HepG2 (cell line): ENCODE measurements around the gene PTK7. TPM values are rescaled to one million over a fixed set of nuclear protein-coding genes. Genes with fewer than 3 reads are reported as not detected.

Experiments used
- AGO2 ChIP-seq: fragments of 200-400 bp; formaldehyde crosslinking; optimal IDR thresholded peaks from 2 replicates; pipeline ENCODE3; 2017; ENCODE audit warnings: mild to moderate bottlenecking, low read depth, low read length, moderate library complexity
- ERF ChIP-seq: IDR thresholded peaks from 2 replicates; pipeline ENCODE4 v1.6.1; 2018; ENCODE audit warnings: missing biosample characterization, missing genetic modification reagents
- KAT7 ChIP-seq: IDR thresholded peaks from 2 replicates; pipeline ENCODE4 v1.6.1; 2018; ENCODE audit warnings: borderline replicate concordance, missing compliant biosample characterization
- MXD4 ChIP-seq: IDR thresholded peaks from 2 replicates; pipeline ENCODE4 v1.6.1; 2016; ENCODE audit warnings: mild to moderate bottlenecking, missing biosample characterization, missing genetic modification reagents
- NR2C2 ChIP-seq: sonication (generic); formaldehyde crosslinking; IDR thresholded peaks from 2 replicates; pipeline ENCODE4 v1.4.0; 2020; ENCODE audit warnings: missing genetic modification reagents, mild to moderate bottlenecking, moderate library complexity, borderline replicate concordance
- POLR2A ChIP-seq, 2 experiments: IDR thresholded peaks; 2 replicates each; pipeline ENCODE4 v1.6.1; 2011; ENCODE audit warnings: low read depth in 2 of 2, low read length in 2 of 2, mild to moderate bottlenecking in 1 of 2, moderate library complexity in 1 of 2; ENCODE audit not compliant: insufficient read depth in 1 of 2
- PTBP1 ChIP-seq: fragments of 200-400 bp; formaldehyde crosslinking; IDR thresholded peaks from 2 replicates; pipeline ENCODE4 v1.6.1; 2018; ENCODE audit warnings: low read length, low read depth; ENCODE audit not compliant: poor library complexity, severe bottlenecking
- RARG ChIP-seq: sonication (generic); formaldehyde crosslinking; IDR thresholded peaks from 2 replicates; pipeline ENCODE4 v1.4.0; 2020; ENCODE audit warnings: low read depth, mild to moderate bottlenecking, missing genetic modification reagents
- RBAK ChIP-seq: sonication (generic); formaldehyde crosslinking; IDR thresholded peaks from 2 replicates; pipeline ENCODE4 v1.5.1; 2020; ENCODE audit warnings: mild to moderate bottlenecking, missing genetic modification reagents
- RFXAP ChIP-seq: sonication (generic); formaldehyde crosslinking; IDR thresholded peaks from 2 replicates; pipeline ENCODE4 v1.4.0; 2020; ENCODE audit warnings: missing genetic modification reagents, borderline replicate concordance
- SP1 ChIP-seq, 2 experiments: fragments of 450-650 bp in 1 of 2; sonication (generic) in 1 of 2; formaldehyde crosslinking in 1 of 2; IDR thresholded peaks; 2 replicates each; pipeline versions ENCODE4 v1.4.0 to v1.6.1; 2016 to 2020; ENCODE audit warnings: missing genetic modification reagents in 1 of 2
- TBX3 ChIP-seq: fragments of 450-650 bp; IDR thresholded peaks from 2 replicates; pipeline ENCODE4 v1.6.1; 2017; ENCODE audit warnings: antibody characterized with exemption, mild to moderate bottlenecking, inconsistent platforms, borderline replicate concordance
- TEAD2 ChIP-seq: sonication (generic); formaldehyde crosslinking; IDR thresholded peaks from 2 replicates; pipeline ENCODE4 v1.9.0; 2021; ENCODE audit warnings: missing genetic modification reagents
- ZFP41 ChIP-seq: sonication (generic); formaldehyde crosslinking; IDR thresholded peaks from 2 replicates; pipeline ENCODE4 v1.4.0; 2020; ENCODE audit warnings: mild to moderate bottlenecking, missing genetic modification reagents, borderline replicate concordance
- polyA plus RNA-seq, 8 experiments: library from polyadenylated mRNA; depleted of rRNA in 3 of 8; stranded (reverse) in 7 of 8; unstranded in 1 of 8; fragments of >200 nt; fragmentation: Illumina TruSeq in 4 of 8; extraction: Trizol in 4 of 8; gene quantifications; 2 replicates each; pipeline versions ENCODE4 v1.2.1 to v1.2.3, GENCODE V29; 2011 to 2016; ENCODE audit warnings: low read depth in 4 of 8, missing spikeins in 1 of 8, mixed read lengths in 1 of 8; ENCODE audit not compliant: insufficient read depth in 1 of 8
- total RNA-seq, 5 experiments: library from RNA; depleted of rRNA; stranded (reverse); fragments of >200 nt; fragmentation: Illumina TruSeq; extraction: Trizol; gene quantifications; 2 replicates each; pipeline ENCODE4 v1.2.3, GENCODE V29; 2016; ENCODE audit warnings: low read depth in 1 of 5
- TF ChIP-seq, protein P1 (sequence below): sonication (generic); formaldehyde crosslinking; IDR thresholded peaks from 2 replicates; pipeline ENCODE4 v1.5.1; 2020; ENCODE audit warnings: missing genetic modification reagents, mild to moderate bottlenecking, borderline replicate concordance
- TF ChIP-seq, protein P2 (sequence below): IDR thresholded peaks from 2 replicates; pipeline ENCODE4 v1.6.1; 2016; ENCODE audit warnings: missing compliant biosample characterization, missing genetic modification reagents, borderline replicate concordance
- TF ChIP-seq, protein P3 (sequence below): sonication (generic); formaldehyde crosslinking; IDR thresholded peaks from 2 replicates; pipeline ENCODE4 v1.9.0; 2022; ENCODE audit warnings: missing genetic modification reagents, mild to moderate bottlenecking, borderline replicate concordance

Gene PTK7
- total and polyA plus RNA-seq, 2 of the 13 experiments (the other 11 are each of a cell fraction or from before 2014, with no cell fraction given): 98.5 to 99.8 TPM

GRCh38 chr6:43059168-43060033 is 16.7 kb upstream of the PTK7 start, which contains the start of the genes KLC4 and MRPL2 (continued):
- TF ChIP-seq, protein P1, sequence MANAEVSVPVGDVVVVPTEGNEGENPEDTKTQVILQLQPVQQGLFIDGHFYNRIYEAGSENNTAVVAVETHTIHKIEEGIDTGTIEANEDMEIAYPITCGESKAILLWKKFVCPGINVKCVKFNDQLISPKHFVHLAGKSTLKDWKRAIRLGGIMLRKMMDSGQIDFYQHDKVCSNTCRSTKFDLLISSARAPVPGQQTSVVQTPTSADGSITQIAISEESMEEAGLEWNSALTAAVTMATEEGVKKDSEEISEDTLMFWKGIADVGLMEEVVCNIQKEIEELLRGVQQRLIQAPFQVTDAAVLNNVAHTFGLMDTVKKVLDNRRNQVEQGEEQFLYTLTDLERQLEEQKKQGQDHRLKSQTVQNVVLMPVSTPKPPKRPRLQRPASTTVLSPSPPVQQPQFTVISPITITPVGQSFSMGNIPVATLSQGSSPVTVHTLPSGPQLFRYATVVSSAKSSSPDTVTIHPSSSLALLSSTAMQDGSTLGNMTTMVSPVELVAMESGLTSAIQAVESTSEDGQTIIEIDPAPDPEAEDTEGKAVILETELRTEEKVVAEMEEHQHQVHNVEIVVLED (CRISPR knock-in tag): peak; percentile 91
- TF ChIP-seq ZFP41 (CRISPR knock-in tag): no peak
- TF ChIP-seq RFXAP (CRISPR knock-in tag): peak; percentile 86
- peak; percentile 36; the same call in 1 of the 2 replicates for TF ChIP-seq TBX3
- TF ChIP-seq, protein P2, sequence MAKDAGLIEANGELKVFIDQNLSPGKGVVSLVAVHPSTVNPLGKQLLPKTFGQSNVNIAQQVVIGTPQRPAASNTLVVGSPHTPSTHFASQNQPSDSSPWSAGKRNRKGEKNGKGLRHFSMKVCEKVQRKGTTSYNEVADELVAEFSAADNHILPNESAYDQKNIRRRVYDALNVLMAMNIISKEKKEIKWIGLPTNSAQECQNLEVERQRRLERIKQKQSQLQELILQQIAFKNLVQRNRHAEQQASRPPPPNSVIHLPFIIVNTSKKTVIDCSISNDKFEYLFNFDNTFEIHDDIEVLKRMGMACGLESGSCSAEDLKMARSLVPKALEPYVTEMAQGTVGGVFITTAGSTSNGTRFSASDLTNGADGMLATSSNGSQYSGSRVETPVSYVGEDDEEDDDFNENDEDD: peak; percentile 66; the same call in 1 of the 2 replicates
- TF ChIP-seq SP1 (IDR thresholded peaks at IDR 0.05): no peak
- TF ChIP-seq SP1 (CRISPR knock-in tag; IDR thresholded peaks at IDR 0.05): peak; percentile 96
- peak; percentile 69; the same call in 1 of the 2 replicates for TF ChIP-seq MXD4 (CRISPR knock-in tag)
- peak; percentile 61 for TF ChIP-seq NR2C2 (CRISPR knock-in tag)
- TF ChIP-seq KAT7 (CRISPR knock-in tag): 0 out of 2 replicates have a peak, but pooled peaks have one; percentile 80
- TF ChIP-seq PTBP1: no peak
- TF ChIP-seq, protein P3, sequence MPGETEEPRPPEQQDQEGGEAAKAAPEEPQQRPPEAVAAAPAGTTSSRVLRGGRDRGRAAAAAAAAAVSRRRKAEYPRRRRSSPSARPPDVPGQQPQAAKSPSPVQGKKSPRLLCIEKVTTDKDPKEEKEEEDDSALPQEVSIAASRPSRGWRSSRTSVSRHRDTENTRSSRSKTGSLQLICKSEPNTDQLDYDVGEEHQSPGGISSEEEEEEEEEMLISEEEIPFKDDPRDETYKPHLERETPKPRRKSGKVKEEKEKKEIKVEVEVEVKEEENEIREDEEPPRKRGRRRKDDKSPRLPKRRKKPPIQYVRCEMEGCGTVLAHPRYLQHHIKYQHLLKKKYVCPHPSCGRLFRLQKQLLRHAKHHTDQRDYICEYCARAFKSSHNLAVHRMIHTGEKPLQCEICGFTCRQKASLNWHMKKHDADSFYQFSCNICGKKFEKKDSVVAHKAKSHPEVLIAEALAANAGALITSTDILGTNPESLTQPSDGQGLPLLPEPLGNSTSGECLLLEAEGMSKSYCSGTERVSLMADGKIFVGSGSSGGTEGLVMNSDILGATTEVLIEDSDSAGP (CRISPR knock-in tag): peak; percentile 100
- peak; percentile 13; the same call in 1 of the 2 replicates for TF ChIP-seq TEAD2 (CRISPR knock-in tag)
- peak; percentile 71; the same call in 1 of the 2 replicates for TF ChIP-seq ERF (CRISPR knock-in tag)
- TF ChIP-seq RBAK (CRISPR knock-in tag): 0 out of 2 replicates have a peak, but pooled peaks have one; percentile 29
- TF ChIP-seq RARG (CRISPR knock-in tag): no peak; the same call in 1 of the 2 replicates
- TF ChIP-seq POLR2A (IDR thresholded peaks at IDR 0.05; ENCODE audit: insufficient read depth in 1 of 2, low read depth in 2 of 2, low read length in 2 of 2): peak in 1 of 2 experiments; percentile 93; a peak in 2 of 4 replicates
- no peak for TF ChIP-seq AGO2
